GM19324 (cell line): Measurements from ENCODE around the gene HHATL.
"Not testable (repeated sequence)": the region's sequence is repeated elsewhere in the genome, so short reads cannot be mapped to it uniquely, and the experiment has no call there.

Experiments
- ATAC-seq: cut with Tn5 transposase; IDR thresholded peaks from one replicate; pipeline ENCODE4 v1.9.1; 2021; ENCODE audit warnings: mild to moderate bottlenecking, moderate library complexity; ENCODE audit not compliant: unreplicated experiment, low FRiP score

Gene HHATL

DNA sequence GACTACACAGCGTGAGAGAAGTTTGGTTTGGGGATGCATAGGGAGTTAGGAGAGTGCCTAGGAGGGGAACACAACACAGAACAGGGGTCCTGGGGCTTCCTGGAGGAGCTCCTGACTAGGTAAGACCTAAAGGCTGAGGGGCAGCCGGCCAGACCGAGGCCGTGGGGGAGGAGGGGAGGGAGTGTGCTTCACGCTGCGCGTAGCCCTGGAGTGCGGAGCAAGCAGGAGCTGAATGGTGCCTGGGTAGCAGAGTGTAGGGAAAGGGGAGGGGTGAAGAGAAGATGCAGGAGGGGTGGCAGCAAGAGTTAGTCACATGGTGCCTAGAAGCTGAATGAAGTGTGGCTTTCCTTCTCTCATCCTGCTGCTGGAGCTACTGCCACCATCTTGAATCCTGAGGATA lies 32.4 kb upstream of the HHATL start:
- no peak for ATAC-seq

DNA sequence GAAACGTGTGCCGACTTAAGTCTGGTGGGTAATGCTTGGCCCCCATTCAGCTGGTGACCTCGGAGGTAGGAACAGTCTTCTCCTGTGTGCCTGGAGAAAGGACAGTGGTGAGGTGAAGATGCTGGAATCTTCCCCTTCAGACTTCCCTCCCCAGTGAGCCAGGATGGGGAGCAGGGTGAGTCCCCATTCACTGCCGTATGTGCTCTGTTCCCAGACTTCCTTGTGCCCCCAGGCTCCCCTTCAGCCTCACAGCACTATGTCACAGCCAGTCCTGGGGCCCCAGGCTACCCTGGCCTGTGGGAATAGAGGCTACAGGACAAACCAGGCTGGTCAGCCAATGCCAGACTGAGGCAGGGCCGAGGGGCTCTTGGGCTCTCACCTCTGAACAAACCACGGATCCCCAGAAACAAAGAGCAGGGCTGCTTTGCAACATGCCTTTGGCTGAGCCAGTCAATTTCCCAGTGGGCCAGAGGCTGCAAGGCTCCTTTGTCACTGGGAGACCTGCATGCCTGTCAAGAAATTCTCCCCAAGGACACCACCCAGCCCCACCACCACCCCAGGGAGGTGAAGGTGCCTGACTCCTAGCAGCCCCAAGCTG lies 31.8 kb upstream of the HHATL start:
- no peak for ATAC-seq

GRCh38 chr3:42733501-42734262 lies 31.1 kb upstream of the HHATL start:
- ATAC-seq = no peak

GRCh38 chr3:42732829-42733459 lies 30.3 kb upstream of the HHATL start:
- ATAC-seq = no peak

DNA sequence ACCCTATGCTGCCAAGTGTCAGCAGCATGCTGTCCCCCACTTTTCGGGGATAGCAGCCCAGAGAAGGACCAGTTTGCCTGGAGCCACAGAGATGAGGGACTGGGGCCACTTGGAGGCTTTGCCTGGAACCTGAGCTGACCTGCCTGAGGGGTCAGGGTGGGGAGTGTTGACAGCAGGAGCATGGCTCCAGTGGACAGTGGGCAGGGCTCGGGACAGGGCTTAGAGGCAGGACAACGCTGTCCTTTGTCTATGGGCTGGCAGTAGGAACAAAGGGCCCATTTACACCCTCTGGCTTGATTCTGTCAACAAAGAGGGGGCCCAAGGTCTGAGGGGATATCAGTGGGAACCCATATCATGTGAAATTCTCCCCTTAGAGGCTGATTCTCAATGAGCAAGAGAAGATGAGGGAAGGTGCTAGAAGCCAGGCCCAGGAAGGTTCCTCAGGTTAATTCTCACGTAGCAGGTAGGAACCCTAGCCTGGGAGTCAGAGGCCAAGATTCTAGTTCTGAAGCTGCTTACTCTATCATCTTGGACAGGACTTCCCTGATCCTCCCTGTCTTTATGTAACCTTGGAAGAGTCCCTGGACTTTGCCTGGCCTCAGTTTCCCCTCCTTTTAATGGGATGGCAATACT lies 29.7 kb upstream of the HHATL start:
- no peak for ATAC-seq

- no peak for ATAC-seq
Observed at GRCh38 chr3:42731476-42732195, 29.0 kb upstream of the HHATL start.

DNA sequence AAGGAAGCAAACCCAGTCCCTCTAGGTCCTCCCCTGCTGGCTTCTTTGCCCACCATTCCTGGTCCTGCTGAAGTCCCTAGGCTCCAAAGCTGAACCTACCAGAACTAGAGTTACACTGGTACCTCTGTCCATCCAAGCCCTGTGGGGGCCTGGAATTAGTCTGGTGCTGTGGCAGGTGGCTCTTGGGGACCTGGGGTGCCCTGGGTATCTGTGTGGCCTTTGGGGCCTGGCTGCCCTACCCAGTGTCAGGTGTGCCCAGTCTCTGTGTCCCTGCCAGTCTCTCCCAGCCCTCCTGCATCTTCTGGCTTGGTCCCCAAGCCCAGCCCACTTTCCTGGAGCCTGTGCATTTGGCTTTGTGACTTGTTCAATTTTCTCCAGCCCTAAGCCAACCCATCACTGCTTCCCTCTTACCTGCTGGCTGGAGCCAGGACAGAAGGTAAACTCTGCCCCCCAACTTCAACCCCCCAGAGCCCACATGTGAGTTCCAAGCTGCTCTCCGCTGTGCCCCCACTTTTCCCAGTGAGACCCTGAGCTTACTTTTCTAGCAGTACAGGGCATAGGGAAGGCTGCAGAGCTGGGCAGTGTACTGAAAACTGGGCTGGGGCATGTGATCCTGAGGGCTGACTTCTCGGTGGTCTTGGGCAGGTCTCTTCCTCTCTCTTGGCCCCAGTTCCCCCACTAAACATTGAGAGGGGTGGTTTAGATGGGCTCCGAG lies 28.3 kb upstream of the HHATL start:
- no peak for ATAC-seq

GRCh38 chr3:42730294-42730693 lies 27.7 kb upstream of the HHATL start:
- no peak for ATAC-seq

GRCh38 chr3:42729404-42730145 lies 27.0 kb upstream of the HHATL start:
- ATAC-seq = no peak

DNA sequence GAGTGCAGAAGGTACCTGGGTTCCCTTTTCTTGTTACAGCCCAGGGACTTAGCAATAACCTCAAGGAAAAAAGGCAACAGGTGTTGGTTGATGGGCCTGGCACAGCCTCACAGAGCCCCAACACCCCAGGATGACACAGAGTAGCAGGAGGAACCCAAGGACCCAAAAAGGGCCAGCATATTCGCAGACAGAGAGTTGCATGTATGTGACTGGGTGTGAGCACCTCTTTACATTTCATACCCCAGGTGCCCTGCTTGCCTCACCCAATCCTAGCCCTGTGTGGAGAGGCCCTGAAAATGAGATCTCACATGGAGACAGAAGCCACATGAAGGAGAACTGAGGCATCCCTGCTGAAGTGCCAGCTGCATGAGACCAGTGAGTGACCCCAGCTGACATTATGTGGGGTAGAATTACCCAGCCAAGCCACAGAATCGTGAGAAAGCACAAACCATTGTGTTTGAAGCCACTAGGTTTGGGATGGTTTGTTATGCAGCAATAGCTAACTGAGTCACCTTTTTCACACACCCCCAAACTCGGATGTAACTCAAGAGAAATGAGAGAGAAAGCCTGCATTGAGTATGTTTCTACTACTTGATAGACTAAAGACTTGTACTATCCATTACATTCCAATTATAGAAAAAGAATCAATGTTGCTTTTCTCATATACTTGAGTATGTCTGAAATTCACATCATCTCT lies 26.2 kb upstream of the HHATL start:
- ATAC-seq = no peak

- no peak for ATAC-seq
Observed at GRCh38 chr3:42728056-42728455, 25.5 kb upstream of the HHATL start.

- no peak for ATAC-seq
Observed at GRCh38 chr3:42725454-42725853, 22.9 kb upstream of the HHATL start.

GRCh38 chr3:42723219-42723618 lies 20.6 kb upstream of the HHATL start:
- ATAC-seq = no peak

- ATAC-seq = not testable (repeated sequence)
Observed at GRCh38 chr3:42722442-42722841, 19.8 kb upstream of the HHATL start.

GRCh38 chr3:42721690-42722089 lies 19.1 kb upstream of the HHATL start:
- ATAC-seq = no peak

- no peak for ATAC-seq
Observed at GRCh38 chr3:42720126-42720525, 17.5 kb upstream of the HHATL start.

DNA sequence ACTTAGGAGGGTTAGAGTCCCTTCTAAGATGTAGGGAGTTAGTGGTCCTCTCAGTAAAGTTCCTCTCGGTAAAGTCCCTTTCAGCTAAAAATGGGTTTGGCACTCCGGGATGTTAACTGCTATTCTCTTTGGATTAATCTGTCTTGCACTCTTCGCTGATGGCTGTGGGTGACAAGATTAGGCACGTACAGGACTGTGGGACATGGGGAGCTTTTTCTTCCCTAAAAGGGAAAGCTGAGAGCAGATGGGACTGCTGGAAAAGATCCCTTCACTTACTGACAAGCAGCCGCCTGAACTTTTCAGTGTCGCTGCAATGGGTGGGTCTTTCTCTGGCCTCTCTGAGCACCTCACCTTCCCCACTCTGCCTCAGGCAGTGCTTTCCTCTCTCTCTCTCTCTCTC lies 16.4 kb upstream of the HHATL start:
- no peak for ATAC-seq

DNA sequence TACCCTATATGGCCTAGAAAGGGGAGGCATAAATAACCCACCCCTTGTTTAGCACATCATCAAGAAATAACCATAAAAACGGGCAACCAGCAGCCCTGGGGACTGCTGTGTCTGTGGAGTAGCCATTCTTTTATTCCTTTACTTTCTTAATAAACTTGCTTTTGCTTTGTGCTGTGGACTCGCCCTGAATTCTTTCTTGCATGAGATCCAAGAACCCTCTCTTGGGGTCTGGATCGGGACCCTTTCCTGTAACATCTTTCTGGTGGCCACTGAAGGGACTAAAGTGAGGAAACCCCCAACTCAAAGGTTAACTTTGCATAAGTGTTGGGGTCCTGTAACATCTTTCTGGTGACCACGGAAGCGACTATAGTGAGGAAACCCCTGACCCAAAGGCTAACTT lies 15.7 kb upstream of the HHATL start:
- ATAC-seq = no peak

- ATAC-seq = no peak
Observed at GRCh38 chr3:42717306-42717705, 14.7 kb upstream of the HHATL start.
